Measurements from ENCODE around the gene TTLL6.
"Not testable (repeated sequence)": the region's sequence is repeated elsewhere in the genome, so short reads cannot be mapped to it uniquely, and the experiment has no call there.

The TTLL6 gene

DNA sequence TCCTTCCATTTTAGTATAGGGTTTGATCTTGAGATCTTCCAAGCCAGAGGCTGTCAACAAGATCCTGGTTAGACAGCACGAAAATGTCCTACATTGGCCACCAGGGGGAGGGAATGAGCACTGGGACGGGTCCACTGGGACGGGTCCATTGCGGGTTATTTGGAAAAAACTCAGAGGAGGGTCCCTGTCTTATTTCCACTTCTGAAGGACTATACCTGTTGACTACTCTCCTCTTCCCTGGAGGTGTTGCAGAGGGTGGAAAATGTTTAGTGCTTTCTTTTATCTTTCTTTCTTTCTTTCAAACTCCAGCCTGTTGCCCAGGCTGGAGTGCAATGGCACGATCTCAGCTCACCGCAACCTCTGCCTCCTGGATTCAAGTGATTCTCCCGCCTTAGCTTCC, 2.5 kb downstream of the TTLL6 start:
- DNase-seq = peak; percentile 65

DNA sequence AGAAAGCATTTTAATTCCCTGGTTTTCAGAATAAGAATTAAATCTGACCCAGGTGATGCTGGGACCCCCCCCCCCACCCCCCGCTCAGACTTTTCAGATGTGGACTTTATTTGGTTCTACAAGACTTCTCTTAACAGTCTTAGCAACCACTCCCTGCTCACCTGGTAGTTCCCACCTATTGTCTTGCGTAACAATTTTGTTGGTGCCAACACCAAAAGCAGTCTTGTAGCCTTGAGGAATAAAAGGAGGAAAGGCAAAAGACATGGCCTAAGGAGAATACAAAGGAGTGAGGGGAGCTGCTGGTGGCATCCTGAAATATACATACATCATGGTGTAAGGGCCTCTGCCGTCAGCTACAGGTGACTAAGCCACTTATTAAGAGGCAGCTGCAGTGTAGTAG, 5.0 kb downstream of the TTLL6 start:
- DNase-seq = no peak

DNA sequence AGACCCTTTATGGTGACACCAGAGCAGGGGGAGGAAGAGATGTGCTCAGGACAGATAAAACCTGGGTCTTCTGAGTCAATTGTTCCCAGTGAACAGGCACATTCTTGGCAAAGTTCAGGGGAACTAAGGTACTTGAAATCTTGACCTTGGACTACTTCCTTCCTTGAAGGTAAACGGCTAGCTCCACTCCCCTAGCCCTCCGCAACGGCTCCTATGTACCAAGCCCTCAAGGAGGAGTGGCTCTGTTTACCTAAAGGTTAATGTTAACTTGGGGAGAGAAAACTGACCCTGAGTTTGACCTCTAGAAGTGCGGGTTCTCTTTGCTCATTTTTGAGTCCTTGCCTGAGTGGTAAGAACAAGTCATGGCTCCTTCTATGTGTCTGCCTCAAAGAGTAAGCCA, 7.8 kb downstream of the TTLL6 start:
- DNase-seq = no peak

DNA sequence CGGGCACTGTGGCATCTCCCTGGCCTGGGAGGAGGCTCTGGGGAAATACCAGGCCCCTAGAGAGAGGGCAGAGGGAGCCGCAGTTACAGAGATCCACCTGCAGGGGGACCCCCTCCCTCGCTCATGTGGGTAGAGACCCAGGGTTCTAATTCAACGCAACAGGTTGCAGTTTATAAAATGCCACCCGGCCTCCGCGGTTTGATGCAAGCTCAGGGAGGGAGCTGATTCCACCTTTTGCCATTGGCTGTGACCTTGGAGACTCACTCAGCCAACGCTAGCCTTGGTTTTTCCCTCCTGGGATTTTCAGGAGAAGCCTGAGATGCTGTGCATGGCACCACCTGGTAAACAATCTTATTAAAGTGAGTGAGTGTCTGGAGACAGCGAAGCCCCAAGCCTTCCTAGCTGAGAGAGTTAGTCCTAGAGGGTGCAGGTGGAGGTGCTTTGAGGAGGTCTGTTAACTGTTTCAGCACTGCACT, 12.1 kb downstream of the TTLL6 start:
- DNase-seq = peak; percentile 73

DNA sequence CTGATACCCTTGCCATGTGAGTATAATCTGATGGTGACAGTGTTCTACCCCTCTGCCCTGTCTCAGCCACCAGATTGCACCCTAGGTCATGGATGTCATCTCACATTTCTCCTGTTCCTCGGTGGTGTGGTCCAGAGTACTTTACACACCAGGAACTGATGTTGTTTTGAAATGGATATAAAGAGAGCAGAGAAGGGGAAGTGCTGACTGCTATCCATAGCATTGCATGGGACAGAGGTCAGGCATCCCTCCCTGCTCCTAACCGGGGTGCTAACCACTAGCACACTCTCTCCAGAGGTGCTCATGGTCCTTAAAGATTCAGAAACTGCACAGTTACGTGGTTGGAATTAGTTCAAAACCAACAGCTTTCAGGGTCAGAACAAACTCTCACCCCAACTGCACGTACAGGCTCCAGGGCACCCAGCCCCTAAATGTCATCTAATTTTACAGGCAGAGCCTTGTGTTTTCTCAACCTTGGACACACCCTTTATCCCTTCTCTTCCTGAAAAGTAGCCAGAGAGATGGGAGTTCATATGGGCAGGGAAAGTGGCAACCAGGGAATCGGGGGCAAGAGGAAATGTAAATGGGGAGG, 16.3 kb downstream of the TTLL6 start:
- DNase-seq = no peak

DNA sequence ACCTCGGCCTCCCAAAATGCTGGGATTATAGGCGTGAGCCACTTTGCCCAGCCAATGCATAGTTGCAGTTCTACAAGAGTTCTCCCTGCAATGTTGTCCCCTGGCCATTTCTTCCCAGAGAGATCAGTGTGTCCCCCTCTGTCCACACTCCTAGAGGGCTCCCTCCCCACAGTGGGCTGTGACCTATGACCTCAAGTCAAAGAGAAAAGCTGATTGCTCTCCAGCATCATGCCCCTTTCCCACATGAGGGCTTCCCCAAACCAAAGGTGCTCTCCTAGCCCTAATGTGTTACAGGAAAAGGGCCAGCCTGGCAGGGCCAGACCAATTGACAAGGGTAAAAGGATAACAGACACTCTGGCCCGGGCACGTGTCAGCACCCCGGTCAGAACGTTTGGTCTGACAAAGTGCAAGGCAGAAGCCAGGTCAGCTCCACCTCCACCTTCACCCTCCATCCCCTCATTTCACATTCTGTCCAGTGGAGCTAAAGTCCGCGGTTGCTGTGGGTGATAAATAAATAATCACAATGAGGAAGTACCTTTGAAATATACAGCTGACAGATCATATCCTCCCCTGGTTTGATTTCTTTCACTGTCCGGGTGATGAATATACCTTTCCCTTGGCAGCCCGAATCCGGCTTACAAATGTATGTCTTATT, 17.8 kb downstream of the TTLL6 start:
- DNase-seq = no peak

DNA sequence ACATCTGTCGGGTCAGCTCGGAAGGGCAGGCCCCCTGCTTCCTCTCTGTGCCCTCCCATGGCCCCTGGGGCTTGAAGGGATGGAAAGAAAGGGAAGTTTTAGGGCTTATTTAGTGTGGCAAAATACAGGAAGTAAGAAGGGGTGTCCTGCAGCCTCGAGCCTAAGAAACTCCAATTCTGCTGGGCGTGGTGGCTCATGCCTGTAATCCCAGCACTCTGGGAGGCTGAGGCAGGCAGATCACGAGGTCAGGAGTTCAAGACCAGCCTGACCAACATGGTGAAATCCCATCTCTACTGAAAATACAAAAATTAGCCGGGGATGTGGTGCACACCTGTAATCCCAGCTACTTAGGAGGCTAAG, 20.9 kb downstream of the TTLL6 start:
- DNase-seq = not testable (repeated sequence)

DNA sequence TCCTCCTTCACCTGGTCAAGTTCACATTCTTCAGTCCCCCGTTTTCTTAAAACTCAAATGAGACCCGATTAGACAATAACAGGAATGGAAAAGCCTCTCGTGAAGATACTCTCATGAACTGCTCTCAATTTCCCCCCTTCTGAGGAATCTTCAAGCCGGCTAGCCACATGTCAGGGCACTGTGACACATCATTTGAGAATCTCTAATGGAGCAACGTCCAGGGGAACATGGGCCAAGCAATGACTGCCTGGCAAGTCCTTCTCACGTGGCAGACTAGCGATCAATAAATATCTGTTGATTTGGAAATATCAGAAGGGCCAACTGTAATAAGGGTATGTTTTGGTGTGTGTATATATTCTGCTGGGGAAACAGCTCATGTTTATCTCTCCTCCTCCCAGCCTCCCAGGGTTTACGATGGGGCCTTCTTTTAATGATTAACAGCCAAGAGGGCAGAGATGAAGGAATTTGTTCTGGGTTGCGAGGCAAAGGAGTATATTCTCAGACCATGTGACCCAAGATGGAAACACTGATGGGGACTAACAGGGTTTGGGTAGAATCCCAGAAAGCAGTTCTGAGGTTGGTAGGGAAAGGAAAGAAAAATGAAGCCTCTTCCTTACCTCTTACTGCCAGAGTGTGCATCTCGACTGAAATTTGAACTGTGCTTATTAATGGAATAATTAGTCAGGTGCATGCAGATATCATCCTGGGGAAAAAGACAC, 21.4 kb downstream of the TTLL6 start:
- DNase-seq = no peak

DNA sequence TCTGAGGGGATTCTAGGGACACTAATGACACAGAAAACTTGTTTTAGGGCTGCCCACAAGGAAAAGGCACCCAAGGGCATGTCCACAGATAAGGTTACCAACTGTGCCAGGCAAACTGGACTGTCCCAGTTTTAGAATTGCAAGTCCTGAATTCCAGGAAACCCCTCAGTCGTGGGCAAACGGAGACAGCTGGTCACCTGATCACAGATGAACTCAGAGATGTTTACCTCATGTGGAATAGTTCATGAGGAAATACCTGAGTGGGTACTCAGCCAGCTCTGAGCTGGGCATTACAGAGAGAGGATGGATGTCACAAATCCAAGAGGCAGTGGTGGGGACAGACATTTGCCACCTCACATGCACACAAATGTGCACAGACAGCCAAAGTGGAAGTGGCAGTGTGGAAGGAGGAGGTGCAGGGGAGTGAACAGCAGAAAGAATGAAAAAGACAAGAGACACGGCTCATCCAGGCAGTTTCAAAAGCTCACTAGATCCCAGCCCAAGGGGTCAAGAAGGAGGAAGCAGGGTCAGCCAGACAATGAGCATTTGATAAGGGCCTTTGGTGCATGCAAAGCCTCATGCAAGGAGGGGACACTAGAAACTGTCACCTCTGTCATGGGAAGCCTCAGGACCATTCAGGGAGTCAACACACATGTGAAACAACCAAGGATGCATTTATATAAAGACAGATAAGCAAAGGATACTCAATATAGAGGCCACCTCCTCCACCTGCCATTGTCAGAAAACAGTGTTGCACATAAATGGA, 24.8 kb downstream of the TTLL6 start:
- DNase-seq = no peak

DNA sequence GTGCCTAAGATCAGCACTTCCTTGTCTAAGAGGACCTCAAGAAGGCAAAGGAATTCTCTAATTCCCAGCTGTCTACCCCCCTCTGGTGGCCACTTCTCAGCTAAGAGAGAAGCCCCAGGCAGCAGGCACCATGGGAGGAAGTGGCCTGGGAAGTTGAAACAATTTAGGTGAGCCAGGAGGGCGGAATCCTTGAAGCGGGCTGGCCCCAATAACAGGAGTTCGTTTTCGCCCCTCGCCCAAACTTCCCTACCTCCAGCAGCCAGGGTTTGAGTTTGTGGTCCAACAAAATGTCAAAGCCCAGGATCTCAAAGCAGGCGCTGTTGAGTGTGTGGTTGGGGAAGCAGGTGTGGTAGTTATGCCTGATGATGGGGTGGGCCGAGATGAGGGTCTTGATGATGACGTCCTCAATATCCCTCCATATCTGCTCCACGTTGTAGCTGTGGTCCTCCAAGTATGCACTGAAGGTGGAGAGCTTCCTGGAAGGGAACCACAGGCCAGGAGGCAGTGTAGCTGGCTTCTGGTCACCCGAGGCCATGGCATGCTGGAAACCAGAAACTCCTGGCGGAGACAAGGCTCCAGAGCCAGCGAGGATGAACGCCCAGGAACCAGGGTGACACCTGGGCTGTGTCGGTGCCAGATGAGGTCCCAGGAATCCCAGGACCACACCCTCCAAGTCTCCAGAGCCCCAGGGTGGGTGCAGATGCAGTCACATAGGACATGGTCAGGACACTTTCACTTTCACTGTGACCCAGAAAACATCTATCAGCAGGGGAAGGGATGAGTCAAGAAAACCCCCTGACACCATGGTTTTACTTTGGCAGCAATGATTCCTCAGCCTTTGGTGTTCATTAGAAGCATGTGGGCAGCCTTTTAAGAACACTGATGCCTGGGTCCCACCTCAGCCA, 25.6 kb downstream of the TTLL6 start:
- DNase-seq = peak; percentile 80

DNA sequence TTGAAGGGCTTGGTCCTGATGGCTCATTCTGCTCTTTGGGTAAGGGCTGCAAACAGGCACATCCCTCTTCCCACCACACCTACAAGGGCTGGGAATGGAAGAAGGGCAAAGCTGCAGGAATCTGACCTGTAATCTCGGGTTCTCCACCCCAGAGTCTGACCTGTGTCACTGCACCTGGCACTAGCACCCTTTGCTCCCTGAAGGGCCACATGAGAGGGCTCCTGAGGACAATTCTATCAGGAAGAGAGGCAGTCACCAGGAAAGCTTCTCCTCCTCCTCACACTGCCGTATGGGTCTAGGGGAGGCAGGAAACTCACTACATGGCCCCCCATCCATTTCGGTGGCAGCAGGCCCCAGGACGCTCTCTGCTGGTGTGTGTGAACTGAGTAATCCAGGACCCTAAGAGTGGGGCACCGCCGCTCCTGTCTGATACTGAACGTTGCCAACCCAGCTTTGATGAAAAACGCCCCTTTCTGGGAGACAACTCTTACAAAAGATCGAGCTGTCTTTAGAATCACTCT, 26.4 kb downstream of the TTLL6 start:
- no peak for DNase-seq

DNA sequence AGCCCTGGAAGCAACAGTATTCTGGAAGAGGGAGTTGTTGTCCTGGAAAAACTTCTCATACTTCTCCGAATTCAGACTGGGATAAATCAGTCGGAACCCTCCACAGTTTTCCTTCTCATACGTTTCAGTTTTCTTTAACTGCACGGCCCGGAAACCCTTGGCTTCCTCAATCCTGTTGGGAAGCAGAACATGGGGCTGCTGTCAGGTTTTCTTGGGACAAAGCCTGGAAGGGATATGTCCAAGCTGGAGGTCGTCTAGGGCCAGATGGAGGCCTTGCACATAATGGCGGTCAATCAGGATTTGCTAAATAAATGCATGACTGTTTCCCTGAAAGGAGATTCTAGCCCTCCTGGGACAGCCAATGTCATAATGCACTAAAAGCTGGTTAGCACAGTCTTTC, 29.2 kb downstream of the TTLL6 start:
- DNase-seq = no peak

DNA sequence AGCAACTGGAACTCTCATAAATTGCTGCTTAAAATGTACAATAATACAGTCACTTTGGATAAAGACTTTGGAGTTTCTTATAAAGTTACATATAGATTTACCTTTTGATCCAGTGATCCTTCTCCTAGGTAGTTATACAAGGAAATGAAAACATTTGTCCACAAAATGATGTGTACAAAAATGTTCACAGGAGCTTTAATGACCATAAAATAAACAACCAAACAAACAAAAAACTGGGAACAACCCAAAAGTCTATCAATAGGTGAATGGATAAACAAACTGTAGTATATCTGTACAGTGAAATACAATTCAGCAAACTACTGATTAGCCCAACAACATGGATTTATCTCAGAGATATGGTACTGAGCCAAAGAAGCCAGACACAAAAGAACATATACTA, 37.6 kb downstream of the TTLL6 start:
- no peak for DNase-seq

DNA sequence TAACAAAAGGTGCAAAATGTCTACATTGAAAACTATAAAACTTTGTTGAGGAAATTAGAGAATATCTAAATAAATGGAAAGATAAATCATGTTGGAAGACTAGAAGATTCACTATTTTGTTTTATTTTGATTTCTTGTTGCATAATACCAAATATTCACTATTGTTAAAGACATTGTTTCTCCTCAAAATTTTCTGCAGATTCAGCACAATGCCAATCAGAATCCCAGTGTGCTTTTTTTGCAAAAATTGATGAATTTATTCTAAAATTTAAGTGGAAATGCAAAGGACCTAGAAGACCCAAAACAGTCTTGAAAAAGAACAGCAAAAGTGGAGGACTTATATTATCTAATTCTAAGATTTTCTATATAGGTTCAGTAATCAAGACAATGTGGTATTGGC, 40.4 kb downstream of the TTLL6 start:
- DNase-seq = no peak

DNA sequence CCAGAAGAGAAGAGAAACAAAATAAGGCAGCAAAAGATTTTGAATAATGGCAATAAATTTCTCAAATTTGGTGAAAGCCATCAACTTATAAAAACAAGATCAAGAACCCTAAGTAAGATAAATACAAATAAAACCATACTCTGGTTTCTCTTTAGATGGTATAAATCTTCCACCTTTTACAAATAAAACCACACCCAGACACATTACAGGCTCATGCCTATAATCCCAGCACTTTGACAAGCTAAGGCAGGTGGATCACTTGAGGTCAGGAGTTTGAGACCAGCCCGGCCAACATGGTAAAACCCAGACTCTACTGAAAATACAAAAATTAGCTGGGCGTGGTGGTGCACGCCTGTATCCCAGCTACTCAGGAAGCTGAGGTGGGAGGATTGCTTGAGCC, 43.8 kb downstream of the TTLL6 start:
- no peak for DNase-seq

DNA sequence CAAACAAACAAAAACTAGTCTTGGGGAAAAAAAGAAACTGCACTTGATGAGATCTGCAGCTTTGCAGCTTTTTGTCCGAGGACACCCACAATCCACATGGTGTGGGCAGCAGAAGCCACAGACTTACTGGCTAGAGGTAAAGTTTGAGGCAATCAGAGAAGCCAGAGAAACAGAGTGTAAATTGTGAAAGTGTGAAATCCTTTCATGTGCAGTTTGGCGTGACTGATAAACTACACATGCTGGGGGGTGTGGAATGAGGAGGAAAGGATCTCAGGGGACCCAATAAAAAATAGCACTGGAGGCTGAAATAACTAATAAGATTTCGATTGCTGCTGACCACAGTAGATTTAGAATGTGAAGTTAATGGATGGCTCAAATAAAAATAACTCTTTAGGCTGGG, 46.1 kb downstream of the TTLL6 start:
- DNase-seq = no peak

DNA sequence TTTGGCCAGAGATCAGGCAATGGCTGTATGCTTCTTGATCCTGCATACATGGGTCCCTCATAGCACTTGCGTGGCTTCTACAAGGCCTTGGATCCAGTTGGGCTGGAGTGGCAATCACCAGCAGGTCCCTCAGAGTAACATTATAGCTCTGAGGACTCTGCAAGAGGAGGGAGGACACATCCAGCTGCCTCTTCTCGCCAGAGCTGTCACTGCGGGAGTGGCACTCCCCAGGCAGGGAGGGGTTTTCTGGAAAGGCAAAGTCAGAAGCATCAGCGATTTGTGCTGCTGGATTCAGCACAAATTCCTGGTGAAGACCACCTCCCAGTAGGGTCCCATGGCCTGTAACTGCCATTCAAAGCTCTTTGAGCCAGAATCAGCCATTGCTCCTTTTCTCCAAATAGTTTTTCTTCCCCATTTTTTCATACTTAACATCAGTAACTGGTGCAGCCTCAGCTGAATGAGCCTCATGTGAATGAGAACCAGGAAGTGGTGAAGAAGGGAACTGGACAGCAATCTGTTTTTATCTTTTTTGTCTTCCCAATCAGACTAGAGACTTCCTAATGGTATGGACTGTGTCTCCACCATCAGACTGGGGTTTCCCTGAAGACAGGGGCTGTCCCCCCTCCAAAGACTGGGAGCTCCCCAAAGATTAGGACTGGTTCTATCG, 47.9 kb downstream of the TTLL6 start:
- DNase-seq = no peak

DNA sequence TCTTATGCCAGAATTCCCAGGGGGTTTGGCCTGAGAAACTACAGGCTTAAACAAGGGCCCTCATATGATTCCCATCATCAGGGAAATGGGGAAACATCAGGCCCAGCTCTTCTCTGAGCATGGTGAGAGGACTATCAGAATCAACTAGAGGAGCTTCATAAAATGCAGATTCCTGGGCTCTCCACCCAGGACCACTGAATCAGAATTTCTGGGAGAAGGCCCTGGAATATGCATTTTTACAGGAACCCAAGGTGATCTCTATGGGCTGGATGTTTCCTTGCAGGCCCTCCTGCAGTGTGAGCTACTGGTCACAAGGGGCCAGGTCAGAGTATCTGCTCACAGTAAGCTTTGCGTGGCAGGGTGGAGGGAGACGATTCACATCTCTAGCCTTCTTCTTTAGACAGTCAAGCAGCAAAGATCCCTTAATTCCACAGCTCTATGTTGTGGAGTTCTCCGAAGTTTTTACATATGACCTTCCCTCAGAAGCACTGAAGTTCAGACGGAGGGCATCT, 49.7 kb downstream of the TTLL6 start:
- no peak for DNase-seq

DNA sequence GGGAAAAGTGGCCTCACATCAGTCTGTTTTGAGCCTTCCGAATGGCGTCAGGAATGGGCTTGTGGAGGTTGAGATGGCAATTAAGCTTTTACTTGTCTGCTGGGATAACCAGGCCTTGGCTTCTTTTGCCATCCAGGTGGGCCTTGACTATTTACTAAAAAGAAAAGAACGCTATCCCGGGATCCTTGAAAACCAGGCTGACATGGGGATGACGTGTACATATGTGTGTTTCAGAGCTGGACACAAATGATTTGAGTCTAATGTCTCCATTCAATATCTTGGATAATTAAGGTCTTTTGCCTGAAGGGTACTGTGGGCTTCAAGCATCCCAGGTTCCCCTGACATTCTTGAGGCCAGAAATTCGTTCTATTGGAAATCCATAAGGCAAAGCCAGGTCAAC, 55.9 kb downstream of the TTLL6 start:
- DNase-seq = no peak

DNA sequence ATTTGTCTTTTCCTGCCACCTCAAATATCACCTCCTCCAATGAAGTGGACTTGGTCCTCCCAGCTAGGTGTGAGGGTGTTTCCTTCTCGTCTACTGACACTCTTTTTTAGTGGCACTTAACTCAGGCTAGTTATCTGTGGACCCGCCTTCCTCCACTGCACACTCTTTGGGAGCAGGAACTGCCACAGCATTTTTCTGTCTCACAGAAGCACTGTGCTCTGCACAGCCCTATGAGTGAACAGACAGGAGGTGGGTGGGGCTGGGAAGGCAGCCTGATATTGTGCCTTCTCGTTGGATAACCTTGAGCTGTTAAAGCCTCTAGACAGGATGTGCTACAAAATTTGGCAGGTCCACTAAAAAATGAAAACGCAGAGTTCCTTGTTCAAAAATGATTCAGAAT, 56.6 kb downstream of the TTLL6 start:
- DNase-seq = no peak

DNA sequence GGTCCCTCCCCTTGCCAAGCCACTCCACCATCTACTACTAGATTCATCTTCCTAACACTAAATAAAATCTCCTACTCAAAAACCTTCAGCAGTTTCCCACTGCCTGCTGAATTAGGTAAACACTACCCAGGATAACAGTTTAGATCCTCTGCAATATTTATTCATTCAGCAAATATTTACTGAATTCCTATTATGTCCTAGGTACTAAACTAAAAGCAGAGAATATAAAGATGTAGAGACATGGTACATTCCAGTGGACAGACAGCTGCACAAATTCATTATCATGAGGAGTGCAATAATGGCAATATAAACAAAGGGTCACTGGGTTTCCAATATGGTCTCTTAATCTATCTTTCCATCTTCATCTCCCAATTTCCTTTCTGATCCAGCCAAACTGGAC, 57.7 kb downstream of the TTLL6 start:
- DNase-seq = no peak

DNA sequence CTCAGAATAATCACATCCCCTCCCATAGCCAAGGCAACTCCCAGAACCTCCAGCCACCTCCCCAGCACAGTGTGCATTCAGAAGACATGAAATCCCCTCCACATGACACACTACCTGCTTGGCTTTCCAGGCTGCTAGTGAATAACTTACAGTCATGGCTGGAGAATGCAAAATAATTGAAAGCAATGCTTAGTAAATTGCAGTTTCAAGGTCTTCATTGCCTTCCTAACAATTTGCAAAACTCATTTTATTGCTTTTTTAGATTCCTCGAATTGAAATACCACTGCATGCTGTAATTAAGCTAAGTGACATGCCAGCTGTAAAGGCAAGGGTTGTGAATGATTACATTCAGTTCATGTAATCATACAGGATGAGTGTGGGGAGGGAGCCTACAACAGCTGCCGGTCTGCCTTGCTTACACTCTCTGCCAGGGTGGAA, 59.5 kb downstream of the TTLL6 start:
- DNase-seq = peak; percentile 45

Measured in NCI-H69 (cell line).